Epithelial cell of esophagus (primary cell): ENCODE results near the gene ZNF181.

Source experiments
- DNase-seq: peaks from one replicate; pipeline ENCODE4 v3.0.0; 2010; ENCODE audit warnings: low read depth
- H3K4me3 ChIP-seq: 2 replicates; pipeline ENCODE4 v1.5.1; 2011; ENCODE audit warnings: mild to moderate bottlenecking, low read length, control low read depth
- TF ChIP-seq, protein P1 (sequence below): IDR thresholded peaks from 2 replicates; pipeline ENCODE4 v1.5.1; 2011; ENCODE audit warnings: low read depth, mild to moderate bottlenecking, low read length, control low read depth, inconsistent platforms; ENCODE audit not compliant: insufficient read depth; ENCODE audit errors: missing control alignments

Gene ZNF181

DNA sequence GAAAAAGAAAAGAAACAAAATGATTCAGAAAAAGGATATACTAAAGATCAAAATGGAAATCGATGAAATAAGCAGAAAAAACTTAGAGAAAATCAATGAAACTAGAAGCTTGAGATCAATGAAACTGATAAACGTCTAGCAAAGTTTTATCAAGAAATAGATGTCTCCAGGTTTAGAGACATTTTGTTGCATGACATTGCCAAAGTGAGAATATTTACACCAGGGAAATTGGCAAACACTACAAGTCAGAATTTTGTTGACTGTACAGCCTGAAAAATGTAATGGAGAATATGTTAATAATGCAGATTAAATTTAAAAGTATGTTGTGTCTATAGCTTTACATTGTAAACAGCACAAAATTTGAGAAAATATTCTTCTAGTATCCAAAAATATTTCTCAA lies 44.3 kb downstream of the ZNF181 start:
- no peak overlapping the region for H3K4me3 ChIP-seq
- no peak for DNase-seq
- TF ChIP-seq, protein P1, sequence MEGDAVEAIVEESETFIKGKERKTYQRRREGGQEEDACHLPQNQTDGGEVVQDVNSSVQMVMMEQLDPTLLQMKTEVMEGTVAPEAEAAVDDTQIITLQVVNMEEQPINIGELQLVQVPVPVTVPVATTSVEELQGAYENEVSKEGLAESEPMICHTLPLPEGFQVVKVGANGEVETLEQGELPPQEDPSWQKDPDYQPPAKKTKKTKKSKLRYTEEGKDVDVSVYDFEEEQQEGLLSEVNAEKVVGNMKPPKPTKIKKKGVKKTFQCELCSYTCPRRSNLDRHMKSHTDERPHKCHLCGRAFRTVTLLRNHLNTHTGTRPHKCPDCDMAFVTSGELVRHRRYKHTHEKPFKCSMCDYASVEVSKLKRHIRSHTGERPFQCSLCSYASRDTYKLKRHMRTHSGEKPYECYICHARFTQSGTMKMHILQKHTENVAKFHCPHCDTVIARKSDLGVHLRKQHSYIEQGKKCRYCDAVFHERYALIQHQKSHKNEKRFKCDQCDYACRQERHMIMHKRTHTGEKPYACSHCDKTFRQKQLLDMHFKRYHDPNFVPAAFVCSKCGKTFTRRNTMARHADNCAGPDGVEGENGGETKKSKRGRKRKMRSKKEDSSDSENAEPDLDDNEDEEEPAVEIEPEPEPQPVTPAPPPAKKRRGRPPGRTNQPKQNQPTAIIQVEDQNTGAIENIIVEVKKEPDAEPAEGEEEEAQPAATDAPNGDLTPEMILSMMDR, result no peak

DNA sequence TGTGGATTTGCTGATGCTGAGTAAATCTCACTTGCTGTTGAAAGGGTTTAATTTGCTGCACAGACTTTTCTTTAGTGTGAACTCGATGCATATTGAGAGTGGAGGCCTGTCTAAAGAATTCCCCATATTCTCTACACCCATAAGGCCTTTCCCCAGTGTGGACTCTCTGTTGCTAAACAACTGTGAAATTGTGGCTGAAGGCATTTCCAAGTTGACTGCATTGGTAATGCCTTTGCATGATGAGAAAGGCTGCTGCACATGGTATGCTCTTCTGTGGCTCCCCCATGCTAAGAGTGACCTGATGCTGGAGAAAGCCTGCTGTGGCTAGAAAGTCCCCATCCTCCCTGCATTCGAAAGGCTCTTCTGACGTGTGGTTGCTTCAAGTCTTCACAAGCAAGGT lies 45.6 kb downstream of the ZNF181 start:
- no peak for DNase-seq
- H3K4me3 ChIP-seq, result no peak overlapping the region
- TF ChIP-seq, protein P1, result no peak

DNA sequence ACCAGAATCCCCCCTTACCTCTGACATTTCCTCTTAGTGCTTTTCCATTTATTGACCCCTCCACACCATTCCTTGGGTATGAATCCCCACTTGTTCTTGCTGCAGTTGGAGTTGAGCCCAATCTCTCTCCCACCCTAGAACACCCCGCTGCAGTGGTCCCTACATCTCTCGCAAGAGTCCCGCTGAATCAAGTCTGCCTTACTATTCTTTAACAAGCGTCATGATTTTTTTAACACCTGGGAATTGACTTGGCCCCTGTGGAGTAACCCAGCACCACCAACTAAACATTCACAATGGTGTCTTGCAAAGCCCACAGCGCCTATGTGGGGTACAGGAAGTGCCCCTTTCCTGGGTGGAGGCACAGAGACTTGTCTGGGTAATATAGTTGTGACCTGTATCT lies 52.2 kb downstream of the ZNF181 start:
- H3K4me3 ChIP-seq, result no peak overlapping the region
- no peak for DNase-seq
- TF ChIP-seq, protein P1, result no peak

DNA sequence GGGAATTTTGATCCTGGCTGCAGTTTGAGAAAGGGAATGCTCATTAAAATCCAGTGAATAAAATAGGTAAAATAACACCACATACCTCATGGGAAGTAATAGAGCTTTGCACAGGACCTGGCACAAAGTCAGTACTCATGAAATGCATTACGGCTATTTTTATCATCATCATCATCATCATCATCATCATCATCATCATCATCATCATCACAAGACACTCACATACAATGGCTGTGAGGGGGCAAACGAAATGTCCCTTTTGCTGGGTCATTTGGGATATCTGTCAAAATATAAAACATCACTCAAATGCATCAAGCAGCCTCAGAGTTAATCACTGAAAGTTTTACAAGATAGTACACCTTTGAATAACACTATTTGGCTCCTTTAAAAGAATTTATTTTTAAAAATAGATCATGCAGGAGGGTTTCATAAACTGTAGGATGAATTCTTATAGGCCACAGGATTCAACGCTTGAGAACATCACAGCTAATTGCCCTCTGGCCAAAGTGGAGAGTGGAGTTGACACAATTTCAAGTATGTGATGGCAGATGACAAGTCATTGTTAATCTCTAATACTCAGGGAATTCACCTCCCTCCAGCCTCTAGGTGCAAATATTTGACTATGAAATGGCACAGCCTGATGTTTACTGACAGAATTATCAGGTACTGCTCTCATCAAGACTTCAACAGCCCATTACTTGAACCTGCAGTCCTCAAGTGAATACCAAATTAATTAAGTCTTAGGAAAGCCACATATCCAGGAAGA lies 53.2 kb downstream of the ZNF181 start:
- DNase-seq, result no peak
- TF ChIP-seq, protein P1, result no peak
- H3K4me3 ChIP-seq, result no peak overlapping the region

DNA sequence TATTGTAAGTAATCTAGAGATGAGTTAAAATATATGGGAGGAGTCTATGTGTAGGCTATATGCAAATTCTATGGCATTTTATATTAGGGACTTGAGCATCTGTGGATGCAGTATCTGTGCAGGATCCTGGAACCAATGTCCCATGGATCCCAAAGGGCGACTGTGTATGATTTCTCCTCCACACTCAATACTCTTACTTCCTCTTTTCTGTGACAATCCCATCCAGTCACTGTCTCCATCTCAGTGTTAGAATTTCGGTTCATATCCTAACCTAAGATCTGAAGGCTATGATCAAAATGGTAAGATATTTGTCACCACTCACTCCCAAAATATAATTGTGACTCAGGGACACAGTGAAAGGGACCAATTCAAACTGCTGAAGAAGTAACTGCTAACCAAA lies 54.0 kb downstream of the ZNF181 start:
- TF ChIP-seq, protein P1, result no peak
- no peak for DNase-seq
- H3K4me3 ChIP-seq, result no peak overlapping the region

DNA sequence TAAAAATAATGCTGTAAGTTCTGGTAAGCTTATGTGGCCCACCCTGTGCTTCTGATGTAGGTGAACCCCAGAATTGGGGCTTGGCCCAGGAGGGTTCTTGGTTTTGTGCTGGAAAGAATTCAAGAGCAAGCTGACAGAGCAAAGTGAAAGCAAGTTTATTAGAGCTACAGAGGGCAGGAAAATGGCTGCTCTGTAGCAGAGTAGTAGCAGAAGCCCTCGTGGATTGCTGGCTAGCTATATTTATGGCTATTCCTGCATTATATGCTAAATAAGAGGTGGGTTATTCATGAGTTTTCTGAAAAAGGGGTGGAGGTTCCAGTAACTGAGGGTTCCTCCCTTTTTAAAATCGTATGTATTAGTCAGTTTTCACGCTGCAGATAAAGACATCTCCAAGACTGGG lies 59.5 kb downstream of the ZNF181 start:
- DNase-seq, result no peak
- H3K4me3 ChIP-seq, result no peak overlapping the region
- TF ChIP-seq, protein P1, result no peak
